ENCODE results near the gene SLC25A10.

DNA sequence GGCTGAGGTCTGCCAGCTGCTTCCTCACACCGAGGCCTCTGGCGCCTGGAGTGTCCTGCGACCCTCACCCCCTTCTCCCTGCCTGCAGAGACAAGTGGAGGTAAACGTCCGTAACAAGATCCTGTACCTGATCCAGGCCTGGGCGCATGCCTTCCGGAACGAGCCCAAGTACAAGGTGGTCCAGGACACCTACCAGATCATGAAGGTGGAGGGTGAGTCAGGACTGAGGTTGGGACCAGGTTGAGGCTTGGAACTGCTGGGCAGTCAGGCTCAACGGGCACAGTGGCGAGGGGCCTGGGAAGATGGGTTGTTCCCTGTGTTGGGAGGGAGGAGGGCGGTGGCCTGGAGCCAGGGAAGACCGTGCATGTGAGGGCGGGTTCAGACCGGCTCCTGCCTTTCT lies 23.5 kb upstream of the SLC25A10 start:
- TF ChIP-seq, protein P1, sequence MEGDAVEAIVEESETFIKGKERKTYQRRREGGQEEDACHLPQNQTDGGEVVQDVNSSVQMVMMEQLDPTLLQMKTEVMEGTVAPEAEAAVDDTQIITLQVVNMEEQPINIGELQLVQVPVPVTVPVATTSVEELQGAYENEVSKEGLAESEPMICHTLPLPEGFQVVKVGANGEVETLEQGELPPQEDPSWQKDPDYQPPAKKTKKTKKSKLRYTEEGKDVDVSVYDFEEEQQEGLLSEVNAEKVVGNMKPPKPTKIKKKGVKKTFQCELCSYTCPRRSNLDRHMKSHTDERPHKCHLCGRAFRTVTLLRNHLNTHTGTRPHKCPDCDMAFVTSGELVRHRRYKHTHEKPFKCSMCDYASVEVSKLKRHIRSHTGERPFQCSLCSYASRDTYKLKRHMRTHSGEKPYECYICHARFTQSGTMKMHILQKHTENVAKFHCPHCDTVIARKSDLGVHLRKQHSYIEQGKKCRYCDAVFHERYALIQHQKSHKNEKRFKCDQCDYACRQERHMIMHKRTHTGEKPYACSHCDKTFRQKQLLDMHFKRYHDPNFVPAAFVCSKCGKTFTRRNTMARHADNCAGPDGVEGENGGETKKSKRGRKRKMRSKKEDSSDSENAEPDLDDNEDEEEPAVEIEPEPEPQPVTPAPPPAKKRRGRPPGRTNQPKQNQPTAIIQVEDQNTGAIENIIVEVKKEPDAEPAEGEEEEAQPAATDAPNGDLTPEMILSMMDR (IDR thresholded peaks at IDR 0.05) = no peak
- no peak for TF ChIP-seq EZH2 (IDR thresholded peaks at IDR 0.05)
